Measurements from ENCODE around the gene ACER3.

Gene ACER3

DNA sequence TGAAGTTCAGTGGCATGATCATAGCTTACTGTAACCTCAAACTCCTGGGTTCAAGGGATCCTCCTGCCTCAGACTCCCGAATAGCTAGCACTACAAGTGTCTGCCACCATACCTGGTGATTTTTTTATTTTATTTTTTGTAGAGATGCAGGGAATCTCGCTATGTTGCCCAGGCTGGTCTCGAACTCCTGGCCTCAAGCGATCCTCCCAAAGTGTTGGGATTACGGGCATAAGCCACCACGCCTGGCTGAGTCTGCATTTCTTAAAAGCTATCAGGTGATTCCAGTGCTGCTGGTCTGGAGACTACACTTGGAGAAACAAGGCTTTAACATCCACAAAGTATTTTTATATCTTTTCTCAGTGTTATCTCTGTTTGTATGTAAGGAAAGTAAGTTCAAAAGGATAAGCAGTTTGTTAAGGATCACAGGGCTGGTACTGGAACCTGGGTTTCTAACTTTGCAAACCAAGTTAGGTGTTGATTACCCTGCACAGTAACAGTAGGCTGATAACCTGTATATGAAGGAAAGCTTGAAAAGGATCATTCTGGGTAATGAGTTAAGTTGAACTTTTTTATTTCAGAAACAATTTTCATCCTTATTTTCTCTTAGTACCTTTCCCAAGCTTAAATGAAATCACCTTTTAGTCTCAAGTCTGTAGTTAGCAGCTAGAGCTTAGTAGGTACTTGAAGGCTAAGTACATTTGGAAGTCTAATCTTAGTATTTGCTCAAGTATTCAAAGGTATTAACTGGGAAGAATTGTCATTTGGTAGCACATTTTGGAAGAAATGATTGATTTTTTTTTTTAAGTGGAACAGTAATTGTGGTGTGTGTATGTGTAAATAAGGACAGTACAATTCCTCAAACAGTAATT, 12.5 kb downstream of the ACER3 start:
- Histone ChIP-seq H3K27ac (ENCODE audit: low read depth, low read length) (no peak overlapping the region), H3K79me1 (ENCODE audit: low read length) (peaks cover 4% of the 10 kb centered on the region), H3K4me1 (ENCODE audit: control insufficient read depth in 1 of 2, insufficient read depth in 2 of 2, low read length in 2 of 2) (peaks cover 8 to 10% of the 10 kb centered on the region in 2 experiments), H2BK5ac (ENCODE audit: low read depth, low read length, poor library complexity) (no peak overlapping the region), H4K91ac (ENCODE audit: low read depth, low read length) (no peak overlapping the region), H3K36me3 (ENCODE audit: control insufficient read depth in 1 of 2, insufficient read depth in 2 of 2, low read length in 2 of 2) (peaks cover 0 to 8% of the 10 kb centered on the region in 2 experiments), H2BK12ac (ENCODE audit: low read length) (no peak overlapping the region), H3K4me2 (ENCODE audit: low read length) (no peak overlapping the region), H3K23ac (ENCODE audit: low read length) (no peak overlapping the region), H4K8ac (ENCODE audit: low read depth, low read length) (no peak overlapping the region), H3K9me3 (ENCODE audit: insufficient read depth, low read depth, low read length) (no peaks in the 10 kb centered on the region), H3K18ac (ENCODE audit: low read length) (no peak overlapping the region), H3K4me3 (ENCODE audit: low read depth, low read length) (no peak overlapping the region), H2AK5ac (ENCODE audit: low read length) (no peak overlapping the region), H3K79me2 (ENCODE audit: control insufficient read depth, insufficient read depth, low read length, poor library complexity) (no peaks in the 10 kb centered on the region), H2AFZ (ENCODE audit: insufficient read depth, low read length, poor library complexity) (no peak overlapping the region), H3K14ac (ENCODE audit: low read length) (no peak overlapping the region), H3K4ac (ENCODE audit: low read depth, low read length) (no peak overlapping the region), H3K9ac (ENCODE audit: low read length) (no peak overlapping the region), H2BK120ac (ENCODE audit: insufficient read depth, low read length, poor library complexity) (no peak overlapping the region), H4K12ac (ENCODE audit: low read depth, low read length) (no peak overlapping the region), H3K27me3 (ENCODE audit: insufficient read depth, low read length) (no peaks in the 10 kb centered on the region)
- no CpG with 5 or more reads among the region's 6 CpGs for WGBS (ENCODE audit: extremely low coverage, insufficient coverage, insufficient read length)
- no peak for DNase-seq

DNA sequence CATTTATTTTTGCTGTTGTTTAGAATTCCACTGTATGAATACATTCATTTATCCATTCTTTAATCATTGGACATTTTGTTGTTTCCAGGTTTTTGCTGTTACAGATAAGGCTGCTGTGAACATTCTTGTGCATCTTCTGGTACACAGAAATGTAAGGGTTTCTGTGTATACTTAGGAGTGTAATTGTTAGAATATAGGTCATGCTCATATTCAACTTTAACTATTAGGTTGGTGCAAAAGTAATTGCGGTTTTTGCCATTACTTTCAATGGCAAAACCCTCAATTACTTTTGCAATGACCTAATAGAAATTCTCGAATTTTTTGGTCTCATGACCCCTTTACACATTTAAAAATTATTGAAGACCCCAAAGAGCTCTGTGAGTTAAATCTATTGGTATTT, 17.3 kb downstream of the ACER3 start:
- H3K79me1 ChIP-seq (ENCODE audit: low read length) = no peaks in the 10 kb centered on the region

DNA sequence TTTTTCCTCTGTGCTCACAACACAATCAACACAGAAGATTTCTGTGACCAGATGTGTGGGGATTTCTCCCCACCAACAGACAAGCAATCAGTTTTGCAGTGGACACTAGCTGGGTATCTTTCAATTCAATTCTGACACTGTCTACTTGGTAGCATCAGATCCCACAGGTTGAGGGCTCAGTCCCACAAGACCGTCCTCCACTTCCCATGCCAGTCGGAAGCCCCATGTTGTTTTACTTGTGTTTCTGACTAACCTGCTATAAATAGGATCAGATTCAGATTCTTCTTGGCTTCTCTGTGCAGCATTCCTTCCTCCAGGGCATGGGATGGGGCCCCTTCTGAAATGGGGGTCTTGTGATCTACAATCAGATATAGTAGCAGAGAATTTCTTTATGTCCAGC, 19.6 kb downstream of the ACER3 start:
- peaks cover 0 to 2% of the 10 kb centered on the region in 2 experiments for H3K36me3 ChIP-seq (ENCODE audit: control insufficient read depth in 1 of 2, insufficient read depth in 2 of 2, low read length in 2 of 2)
- no peak overlapping the region for H3K4me2 ChIP-seq (ENCODE audit: low read length)
- no peak overlapping the region for H3K4ac ChIP-seq (ENCODE audit: low read depth, low read length)
- no peak overlapping the region for H2BK5ac ChIP-seq (ENCODE audit: low read depth, low read length, poor library complexity)
- H3K79me2 ChIP-seq (ENCODE audit: control insufficient read depth, insufficient read depth, low read length, poor library complexity) = no peaks in the 10 kb centered on the region
- H3K23ac ChIP-seq (ENCODE audit: low read length) = no peak overlapping the region
- no peak overlapping the region for H2BK120ac ChIP-seq (ENCODE audit: insufficient read depth, low read length, poor library complexity)
- no peaks in the 10 kb centered on the region for H3K79me1 ChIP-seq (ENCODE audit: low read length)
- H2AFZ ChIP-seq (ENCODE audit: insufficient read depth, low read length, poor library complexity) = no peak overlapping the region
- H2AK5ac ChIP-seq (ENCODE audit: low read length) = no peak overlapping the region
- no peak overlapping the region for H3K14ac ChIP-seq (ENCODE audit: low read length)
- peaks cover 3 to 4% of the 10 kb centered on the region in 2 experiments for H3K4me1 ChIP-seq (ENCODE audit: control insufficient read depth in 1 of 2, insufficient read depth in 2 of 2, low read length in 2 of 2)
- H3K27ac ChIP-seq (ENCODE audit: low read depth, low read length) = no peak overlapping the region
- no peaks in the 10 kb centered on the region for H3K9me3 ChIP-seq (ENCODE audit: insufficient read depth, low read depth, low read length)
- WGBS (ENCODE audit: extremely low coverage, insufficient coverage, insufficient read length) = no CpG with 5 or more reads among the region's 2 CpGs
- H4K8ac ChIP-seq (ENCODE audit: low read depth, low read length) = no peak overlapping the region
- DNase-seq = no peak
- no peak overlapping the region for H4K91ac ChIP-seq (ENCODE audit: low read depth, low read length)
- H3K27me3 ChIP-seq (ENCODE audit: insufficient read depth, low read length) = no peaks in the 10 kb centered on the region
- H3K18ac ChIP-seq (ENCODE audit: low read length) = no peak overlapping the region
- H3K9ac ChIP-seq (ENCODE audit: low read length) = no peak overlapping the region
- no peak overlapping the region for H4K12ac ChIP-seq (ENCODE audit: low read depth, low read length)
- H3K4me3 ChIP-seq (ENCODE audit: low read depth, low read length) = no peak overlapping the region
- no peak overlapping the region for H2BK12ac ChIP-seq (ENCODE audit: low read length)

More for the DNA sequence above, 17.3 kb downstream of the ACER3 start:
- Histone ChIP-seq H3K9me3 (ENCODE audit: insufficient read depth, low read depth, low read length) (no peaks in the 10 kb centered on the region), H3K14ac (ENCODE audit: low read length) (no peak overlapping the region), H3K27ac (ENCODE audit: low read depth, low read length) (no peak overlapping the region), H3K79me2 (ENCODE audit: control insufficient read depth, insufficient read depth, low read length, poor library complexity) (no peaks in the 10 kb centered on the region), H2BK5ac (ENCODE audit: low read depth, low read length, poor library complexity) (no peak overlapping the region), H3K4me1 (ENCODE audit: control insufficient read depth in 1 of 2, insufficient read depth in 2 of 2, low read length in 2 of 2) (peaks cover 0 to 4% of the 10 kb centered on the region in 2 experiments), H3K9ac (ENCODE audit: low read length) (no peak overlapping the region), H2AK5ac (ENCODE audit: low read length) (no peak overlapping the region), H3K18ac (ENCODE audit: low read length) (no peak overlapping the region), H2AFZ (ENCODE audit: insufficient read depth, low read length, poor library complexity) (no peak overlapping the region), H4K91ac (ENCODE audit: low read depth, low read length) (no peak overlapping the region), H3K27me3 (ENCODE audit: insufficient read depth, low read length) (no peaks in the 10 kb centered on the region), H3K4ac (ENCODE audit: low read depth, low read length) (no peak overlapping the region), H3K4me3 (ENCODE audit: low read depth, low read length) (no peak overlapping the region), H3K4me2 (ENCODE audit: low read length) (no peak overlapping the region), H4K8ac (ENCODE audit: low read depth, low read length) (no peak overlapping the region), H2BK12ac (ENCODE audit: low read length) (no peak overlapping the region), H4K12ac (ENCODE audit: low read depth, low read length) (no peak overlapping the region), H3K23ac (ENCODE audit: low read length) (no peak overlapping the region), H3K36me3 (ENCODE audit: control insufficient read depth in 1 of 2, insufficient read depth in 2 of 2, low read length in 2 of 2) (peaks cover 0 to 2% of the 10 kb centered on the region in 2 experiments), H2BK120ac (ENCODE audit: insufficient read depth, low read length, poor library complexity) (no peak overlapping the region)
- WGBS (ENCODE audit: extremely low coverage, insufficient coverage, insufficient read length) = no CpG with 5 or more reads among the region's 2 CpGs
- DNase-seq = no peak

DNA sequence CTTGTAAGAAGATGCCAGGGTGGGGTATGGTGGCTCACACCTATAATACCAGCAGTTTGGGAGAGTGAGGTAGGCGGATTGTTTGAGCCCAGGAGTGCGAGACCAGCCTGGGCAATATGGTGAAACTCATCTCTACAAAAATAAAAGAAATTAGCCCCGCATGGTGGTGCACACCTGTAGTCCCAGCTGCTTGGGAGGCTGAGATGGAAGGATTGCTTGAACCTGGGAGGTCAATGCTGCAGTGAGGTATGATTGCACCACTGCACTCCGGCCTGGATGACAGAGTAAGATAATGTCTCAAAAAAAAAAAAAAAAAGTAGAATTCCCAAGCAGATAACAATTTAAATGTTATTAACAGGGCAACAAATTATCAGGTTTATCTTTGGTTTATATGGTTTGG, 20.2 kb downstream of the ACER3 start:
- no peaks in the 10 kb centered on the region for H3K27me3 ChIP-seq (ENCODE audit: insufficient read depth, low read length)
- H3K4me3 ChIP-seq (ENCODE audit: low read depth, low read length) = no peak overlapping the region
- H3K18ac ChIP-seq (ENCODE audit: low read length) = no peak overlapping the region
- H2BK5ac ChIP-seq (ENCODE audit: low read depth, low read length, poor library complexity) = no peak overlapping the region
- no peak overlapping the region for H3K27ac ChIP-seq (ENCODE audit: low read depth, low read length)
- H2BK12ac ChIP-seq (ENCODE audit: low read length) = no peak overlapping the region
- no peak overlapping the region for H2AFZ ChIP-seq (ENCODE audit: insufficient read depth, low read length, poor library complexity)
- H3K4me1 ChIP-seq (ENCODE audit: control insufficient read depth in 1 of 2, insufficient read depth in 2 of 2, low read length in 2 of 2) = peaks cover 3 to 5% of the 10 kb centered on the region in 2 experiments
- H3K36me3 ChIP-seq (ENCODE audit: control insufficient read depth in 1 of 2, insufficient read depth in 2 of 2, low read length in 2 of 2) = peaks cover 0 to 2% of the 10 kb centered on the region in 2 experiments
- no peak overlapping the region for H2AK5ac ChIP-seq (ENCODE audit: low read length)
- H3K4me2 ChIP-seq (ENCODE audit: low read length) = no peak overlapping the region
- no peaks in the 10 kb centered on the region for H3K9me3 ChIP-seq (ENCODE audit: insufficient read depth, low read depth, low read length)
- H2BK120ac ChIP-seq (ENCODE audit: insufficient read depth, low read length, poor library complexity) = no peak overlapping the region
- no peak overlapping the region for H4K8ac ChIP-seq (ENCODE audit: low read depth, low read length)
- no peaks in the 10 kb centered on the region for H3K79me2 ChIP-seq (ENCODE audit: control insufficient read depth, insufficient read depth, low read length, poor library complexity)
- H3K14ac ChIP-seq (ENCODE audit: low read length) = no peak overlapping the region
- no peak overlapping the region for H3K23ac ChIP-seq (ENCODE audit: low read length)
- no peak overlapping the region for H3K4ac ChIP-seq (ENCODE audit: low read depth, low read length)
- no peak overlapping the region for H4K12ac ChIP-seq (ENCODE audit: low read depth, low read length)
- peak; percentile 53 to 59 for DNase-seq
- no peak overlapping the region for H3K9ac ChIP-seq (ENCODE audit: low read length)
- H4K91ac ChIP-seq (ENCODE audit: low read depth, low read length) = no peak overlapping the region
- no CpG with 5 or more reads among the region's 4 CpGs for WGBS (ENCODE audit: extremely low coverage, insufficient coverage, insufficient read length)
- H3K79me1 ChIP-seq (ENCODE audit: low read length) = no peaks in the 10 kb centered on the region

All from trophoblast cell (in vitro differentiated cells and primary cell).